GM12865 (cell line): ENCODE measurements around the gene ZNF414.
"Not testable (repeated sequence)": the region's sequence is repeated elsewhere in the genome, so short reads cannot be mapped to it uniquely, and the experiment has no call there.

ENCODE experiments used
- DNase-seq: peaks from one replicate; pipeline ENCODE4 v3.0.0; 2010; ENCODE audit warnings: low read depth
- H3K4me3 ChIP-seq: 2 replicates; pipeline ENCODE4 v1.5.1; 2011; ENCODE audit warnings: mild to moderate bottlenecking, low read depth, low read length, control low read depth
- CTCF ChIP-seq: IDR thresholded peaks from 2 replicates; pipeline ENCODE4 v1.5.1; 2011; ENCODE audit warnings: low read length, control low read depth, low read depth, inconsistent platforms; ENCODE audit not compliant: insufficient read depth; ENCODE audit errors: missing control alignments

ZNF414 gene

DNA sequence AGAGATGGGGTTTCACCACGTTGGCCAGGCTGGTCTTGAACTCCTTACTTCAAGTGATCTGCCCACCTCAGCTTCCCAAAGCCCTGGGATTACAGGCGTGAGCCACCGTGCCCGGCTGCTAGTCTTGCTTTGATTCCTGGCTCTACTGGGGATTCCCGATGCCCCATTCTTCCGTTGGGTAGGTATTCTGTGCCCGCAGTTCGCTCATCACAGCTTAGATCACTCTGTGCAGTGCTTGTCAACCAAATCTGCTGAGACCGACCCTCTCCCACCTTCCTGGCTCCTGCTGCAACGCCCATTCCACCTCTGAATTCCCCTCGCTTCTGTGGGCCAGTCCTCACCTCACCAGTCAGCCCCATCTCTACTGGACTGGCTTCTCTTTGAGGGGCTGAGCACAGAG lies 4.6 kb upstream of the ZNF414 start:
- no peak for TF ChIP-seq CTCF
- DNase-seq: no peak

GRCh38 chr19:8517551-8518442 lies 3.8 kb upstream of the ZNF414 start:
- no peak for TF ChIP-seq CTCF
- DNase-seq: peak; percentile 61
- H3K4me3 ChIP-seq: no peak overlapping the region

More for the DNA sequence above, 4.6 kb upstream of the ZNF414 start:
- H3K4me3 ChIP-seq: no peak overlapping the region

DNA sequence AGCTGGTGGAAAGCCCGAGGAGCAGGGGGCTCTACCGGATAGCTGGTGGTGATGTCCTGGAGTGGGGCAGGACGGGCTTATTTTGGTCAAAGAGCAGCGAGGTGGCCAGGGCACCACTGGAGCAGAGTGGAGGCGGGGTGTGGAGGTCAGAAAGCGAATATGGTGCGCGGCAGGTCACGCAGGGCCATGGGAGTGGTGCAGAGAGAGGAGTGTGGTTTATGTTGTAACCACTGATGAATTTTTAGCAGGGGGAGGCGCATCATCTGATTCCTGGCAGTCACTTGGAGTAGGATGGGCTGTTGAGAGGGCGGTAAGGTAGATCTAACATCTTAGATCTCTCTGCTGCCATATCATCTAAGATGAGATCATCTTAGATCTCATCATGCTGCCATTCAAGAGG lies 1.4 kb upstream of the ZNF414 start:
- TF ChIP-seq CTCF: no peak
- DNase-seq: no peak

DNA sequence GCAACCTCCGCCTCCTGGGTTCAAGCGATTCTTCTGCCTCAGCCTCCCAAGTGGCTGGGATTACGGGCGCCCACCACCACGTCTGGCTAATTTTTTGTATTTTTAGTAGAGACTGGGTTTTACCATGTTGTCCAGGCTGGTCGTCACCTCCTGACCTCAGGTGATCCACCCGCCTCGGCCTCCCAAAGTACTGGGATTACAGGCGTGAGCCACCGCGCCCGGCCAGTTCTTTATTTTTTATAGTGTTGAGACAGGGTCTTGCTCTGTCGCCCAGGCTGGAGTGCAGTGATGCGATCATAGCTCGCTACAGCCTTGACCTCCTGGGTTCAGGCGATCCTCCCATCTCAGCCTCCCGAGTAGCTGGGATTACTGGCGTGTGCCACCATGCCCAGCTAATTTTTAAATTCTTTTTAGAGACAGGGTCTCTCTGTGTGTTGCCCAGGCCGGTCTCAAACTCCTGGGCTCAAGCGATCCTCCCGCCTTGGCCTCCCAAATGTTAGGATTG lies 590 bp upstream of the ZNF414 start:
- H3K4me3 ChIP-seq: peak overlapping the region; percentile 82
- not testable (repeated sequence) for DNase-seq

More for the DNA sequence above, 1.4 kb upstream of the ZNF414 start:
- H3K4me3 ChIP-seq: no peak overlapping the region

DNA sequence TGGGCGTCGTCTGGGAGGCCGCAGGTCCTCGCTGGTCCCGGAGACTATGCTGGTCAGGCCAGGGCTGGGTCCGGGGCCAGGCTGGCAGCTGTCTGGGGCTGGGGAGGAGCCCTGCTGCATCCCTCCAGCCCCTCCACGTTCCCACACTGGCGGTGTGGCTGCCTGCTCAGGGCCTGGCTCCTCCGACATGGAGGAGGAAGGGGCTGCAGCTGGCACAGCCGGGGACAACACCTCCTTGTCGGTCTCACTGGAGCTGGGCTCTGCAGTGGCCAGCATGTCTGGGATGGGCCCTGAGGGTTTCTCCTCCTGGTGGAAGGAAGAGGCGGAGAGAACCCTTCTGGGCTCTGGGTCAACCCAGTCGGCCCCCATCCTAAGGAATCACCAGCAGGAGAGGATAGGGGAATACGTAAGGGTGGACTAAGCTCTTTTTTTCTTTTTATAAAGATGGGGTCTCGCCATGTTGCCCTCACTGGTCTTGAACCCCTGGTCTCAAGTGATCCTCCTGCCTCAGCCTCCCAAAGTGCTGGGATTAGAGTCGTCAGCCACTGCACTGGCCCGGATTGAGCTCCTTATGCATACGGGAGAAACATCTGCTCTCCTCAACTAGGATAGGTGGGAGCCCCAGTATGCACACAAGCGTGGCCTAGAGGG lies 806 bp downstream of the ZNF414 start:
- DNase-seq: no peak
- peak overlapping the region; percentile 82 for H3K4me3 ChIP-seq
- TF ChIP-seq CTCF: no peak

DNA sequence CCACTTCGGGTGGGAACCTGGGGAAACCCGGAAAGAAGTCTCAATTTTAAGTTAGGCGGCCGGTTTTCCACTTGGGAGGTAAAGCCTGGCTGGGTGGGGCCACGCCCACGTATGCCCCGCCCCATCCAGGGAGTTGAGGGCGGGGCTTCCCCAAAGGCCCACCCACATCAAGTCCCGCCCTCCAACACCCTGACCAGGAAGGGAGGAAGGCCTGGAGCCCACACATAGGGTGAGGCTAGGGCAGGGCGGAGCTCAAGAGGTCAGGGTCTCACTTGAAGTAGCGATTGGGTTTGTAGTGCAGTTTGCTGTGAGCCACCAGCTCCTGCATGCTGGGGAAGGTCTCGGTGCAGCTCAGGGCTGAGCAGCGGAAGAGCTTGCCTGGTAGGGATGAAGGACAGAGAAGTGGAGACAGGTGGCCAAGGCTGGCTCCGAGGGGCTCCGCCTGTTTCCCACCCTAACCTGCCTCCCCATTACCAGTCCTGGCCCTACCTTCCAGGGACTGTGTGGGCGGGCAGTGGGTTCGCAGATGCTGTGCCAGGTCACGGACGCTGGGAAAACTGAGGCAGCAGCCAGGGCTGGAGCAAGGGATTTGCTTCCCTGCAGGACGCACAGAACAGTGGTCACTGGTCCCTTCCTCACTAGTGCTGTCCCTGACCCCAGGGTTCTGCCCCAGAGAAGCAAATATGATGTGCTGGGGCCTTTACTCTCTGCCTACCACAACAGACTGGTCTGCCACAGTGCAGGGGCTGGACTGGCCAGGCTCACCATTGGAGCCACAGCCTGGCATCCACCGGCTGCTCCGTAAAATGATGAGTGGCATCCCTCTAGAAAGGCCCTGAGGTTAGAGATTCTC lies 1.6 kb downstream of the ZNF414 start:
- TF ChIP-seq CTCF: no peak
- H3K4me3 ChIP-seq: no peak overlapping the region
- DNase-seq: peak; percentile 65
